ENCODE measurements around the gene EBPL. TPM values are rescaled to one million over a fixed set of nuclear protein-coding genes. Genes with fewer than 3 reads are reported as not detected.
A peak's percentile ranks its signal among the peaks of the same experiment; 100 is the strongest.

Gene EBPL
- total and polyA plus RNA-seq, 2 experiments from 2014 or later, result 75.1 to 104 TPM

DNA sequence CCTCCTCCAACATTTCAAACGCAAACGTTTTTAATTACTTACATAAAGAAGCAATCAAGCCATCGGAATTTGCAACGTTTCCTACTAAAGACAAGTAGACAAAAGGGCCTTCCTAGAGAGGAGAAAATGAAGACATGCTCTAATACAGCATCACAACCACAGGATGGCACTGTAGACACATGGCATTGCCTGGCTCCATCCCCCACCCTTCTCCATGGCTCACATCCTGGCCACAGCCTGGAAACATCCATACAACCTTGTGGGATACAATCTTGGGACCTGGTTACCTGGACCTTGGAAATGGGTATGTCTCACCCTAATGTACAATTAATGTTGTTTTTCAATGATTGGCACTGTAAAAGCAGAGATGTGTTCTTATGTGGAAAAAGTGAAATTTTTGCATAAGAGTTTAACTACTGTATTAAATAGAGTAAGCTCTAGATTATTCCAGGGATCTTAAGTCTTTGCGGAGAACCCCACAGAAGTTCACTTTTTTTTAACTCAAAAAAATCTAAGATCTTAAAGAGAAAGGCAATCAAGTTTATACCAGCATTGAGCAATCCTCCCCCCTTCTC, 21.5 kb downstream of the EBPL start:
- H3K4me3 ChIP-seq, result no peak overlapping the region
- H3K36me3 ChIP-seq, result peaks cover 8% of the 10 kb centered on the region
- TF ChIP-seq, protein P1, sequence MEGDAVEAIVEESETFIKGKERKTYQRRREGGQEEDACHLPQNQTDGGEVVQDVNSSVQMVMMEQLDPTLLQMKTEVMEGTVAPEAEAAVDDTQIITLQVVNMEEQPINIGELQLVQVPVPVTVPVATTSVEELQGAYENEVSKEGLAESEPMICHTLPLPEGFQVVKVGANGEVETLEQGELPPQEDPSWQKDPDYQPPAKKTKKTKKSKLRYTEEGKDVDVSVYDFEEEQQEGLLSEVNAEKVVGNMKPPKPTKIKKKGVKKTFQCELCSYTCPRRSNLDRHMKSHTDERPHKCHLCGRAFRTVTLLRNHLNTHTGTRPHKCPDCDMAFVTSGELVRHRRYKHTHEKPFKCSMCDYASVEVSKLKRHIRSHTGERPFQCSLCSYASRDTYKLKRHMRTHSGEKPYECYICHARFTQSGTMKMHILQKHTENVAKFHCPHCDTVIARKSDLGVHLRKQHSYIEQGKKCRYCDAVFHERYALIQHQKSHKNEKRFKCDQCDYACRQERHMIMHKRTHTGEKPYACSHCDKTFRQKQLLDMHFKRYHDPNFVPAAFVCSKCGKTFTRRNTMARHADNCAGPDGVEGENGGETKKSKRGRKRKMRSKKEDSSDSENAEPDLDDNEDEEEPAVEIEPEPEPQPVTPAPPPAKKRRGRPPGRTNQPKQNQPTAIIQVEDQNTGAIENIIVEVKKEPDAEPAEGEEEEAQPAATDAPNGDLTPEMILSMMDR (IDR thresholded peaks at IDR 0.05; ENCODE audit: low read depth, low read length), result peak; percentile 70
- no peaks in the 10 kb centered on the region for H3K9me3 ChIP-seq (ENCODE audit: low read depth)
- peak; percentile 60 to 75 for DNase-seq (ENCODE audit: low read depth in 1 of 2, low spot score in 1 of 2)
- H3K27me3 ChIP-seq, result no peaks in the 10 kb centered on the region
- no peaks in the 10 kb centered on the region for H3K4me1 ChIP-seq (ENCODE audit: low read depth)
- H3K27ac ChIP-seq, result no peak overlapping the region

DNA sequence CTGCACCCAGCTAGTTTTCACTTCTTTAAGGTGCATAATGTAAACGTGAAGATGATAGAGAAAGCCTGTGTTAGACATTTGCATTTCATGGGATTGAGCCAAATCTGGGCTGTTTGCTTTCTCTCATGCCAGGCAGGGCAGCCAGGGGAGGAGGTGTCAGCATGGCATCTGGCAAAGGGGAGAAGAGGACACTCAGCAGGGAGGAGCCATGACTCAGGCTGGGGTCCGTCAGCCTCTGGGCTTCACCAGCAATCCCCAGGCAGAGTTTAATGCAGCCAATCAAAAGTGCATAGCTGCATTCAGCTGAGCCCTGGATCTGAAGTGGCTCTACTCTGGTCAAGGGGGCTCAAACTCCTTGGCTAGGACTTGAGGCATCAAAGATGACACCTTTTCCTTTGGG, 23.5 kb downstream of the EBPL start:
- TF ChIP-seq, protein P1 (IDR thresholded peaks at IDR 0.05; ENCODE audit: low read depth, low read length), result no peak
- Histone ChIP-seq H3K4me1 (ENCODE audit: low read depth) (no peaks in the 10 kb centered on the region), H3K27me3 (no peaks in the 10 kb centered on the region)

DNA sequence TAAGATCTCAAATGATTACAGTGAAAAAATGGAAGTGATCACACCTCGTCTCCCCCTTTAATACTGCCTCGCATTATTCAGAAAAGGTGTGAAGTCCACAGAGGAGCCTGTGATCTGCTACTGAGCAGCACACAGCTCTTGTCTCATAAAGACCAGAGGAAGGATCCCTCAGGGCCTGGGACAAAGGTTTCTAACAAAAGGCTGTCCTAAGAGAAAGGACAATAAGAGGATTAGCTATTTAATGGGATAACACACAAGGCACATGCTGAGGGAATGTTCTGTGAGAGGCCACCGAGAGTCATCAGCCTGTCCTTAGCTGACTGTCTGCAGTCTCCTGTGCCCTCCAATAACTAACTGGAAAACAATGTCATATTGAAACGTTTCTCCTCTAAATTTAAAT, 26.7 kb downstream of the EBPL start:
- peaks cover 17% of the 10 kb centered on the region for H3K36me3 ChIP-seq
- no peak overlapping the region for H3K27ac ChIP-seq
- H3K27me3 ChIP-seq, result no peaks in the 10 kb centered on the region
- TF ChIP-seq, protein P1 (IDR thresholded peaks at IDR 0.05; ENCODE audit: low read depth, low read length), result no peak
- DNase-seq (ENCODE audit: low read depth in 1 of 2, low spot score in 1 of 2), result no peak
- H3K9me3 ChIP-seq (ENCODE audit: low read depth), result no peaks in the 10 kb centered on the region
- no peak overlapping the region for H3K4me3 ChIP-seq
- H3K4me1 ChIP-seq (ENCODE audit: low read depth), result no peaks in the 10 kb centered on the region

More for the DNA sequence above, 23.5 kb downstream of the EBPL start:
- Histone ChIP-seq H3K27ac (no peak overlapping the region), H3K4me3 (no peak overlapping the region), H3K36me3 (peaks cover 8% of the 10 kb centered on the region), H3K9me3 (ENCODE audit: low read depth) (no peaks in the 10 kb centered on the region)
- DNase-seq (ENCODE audit: low read depth in 1 of 2, low spot score in 1 of 2), result no peak

DNA sequence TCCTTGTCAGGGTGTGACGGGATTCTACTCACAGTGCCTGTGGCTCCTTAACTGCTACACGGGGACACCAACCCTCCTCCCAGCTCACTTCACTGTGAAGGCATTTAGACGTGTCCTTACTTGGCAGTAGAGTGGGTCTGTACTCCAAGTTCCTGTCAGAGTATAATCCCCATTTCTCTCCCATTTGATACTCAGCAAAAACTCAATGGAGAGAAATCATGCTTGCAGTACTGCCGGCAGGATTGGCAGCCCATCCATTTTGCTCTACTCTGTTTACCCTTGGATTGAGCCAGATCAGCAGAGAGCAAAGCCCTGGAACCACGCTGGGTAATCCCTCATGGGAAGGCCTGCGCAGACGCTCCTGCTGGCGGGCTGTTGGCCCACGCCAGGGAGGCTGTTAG, 34.0 kb downstream of the EBPL start:
- no peaks in the 10 kb centered on the region for H3K9me3 ChIP-seq (ENCODE audit: low read depth)
- H3K27ac ChIP-seq, result no peak overlapping the region
- TF ChIP-seq, protein P1 (IDR thresholded peaks at IDR 0.05; ENCODE audit: low read depth, low read length), result no peak
- no peaks in the 10 kb centered on the region for H3K4me1 ChIP-seq (ENCODE audit: low read depth)
- DNase-seq (ENCODE audit: low read depth in 1 of 2, low spot score in 1 of 2), result no peak
- H3K4me3 ChIP-seq, result no peak overlapping the region
- H3K27me3 ChIP-seq, result no peaks in the 10 kb centered on the region
- peaks cover 9% of the 10 kb centered on the region for H3K36me3 ChIP-seq

DNA sequence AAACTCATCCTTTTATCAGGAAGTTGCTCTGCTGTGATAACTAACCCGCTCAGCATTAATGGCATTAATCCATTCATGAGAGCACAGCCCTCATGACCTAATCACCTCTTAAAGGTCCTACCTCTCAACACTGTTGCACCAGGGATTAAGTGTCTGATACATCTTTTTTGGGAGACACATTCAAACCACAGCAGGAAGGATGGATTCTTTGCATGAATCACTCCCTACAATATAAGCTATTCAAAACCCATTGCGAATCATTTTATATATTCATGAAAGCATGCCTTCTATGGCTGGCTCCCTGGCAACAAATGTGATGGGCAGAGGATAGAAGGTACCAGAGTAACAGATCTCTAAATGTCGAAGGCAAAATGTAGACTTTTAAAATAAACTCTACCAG, 35.4 kb downstream of the EBPL start:
- no peaks in the 10 kb centered on the region for H3K27me3 ChIP-seq
- peaks cover 8% of the 10 kb centered on the region for H3K36me3 ChIP-seq
- TF ChIP-seq, protein P1 (IDR thresholded peaks at IDR 0.05; ENCODE audit: low read depth, low read length), result no peak
- no peaks in the 10 kb centered on the region for H3K9me3 ChIP-seq (ENCODE audit: low read depth)
- H3K4me3 ChIP-seq, result no peak overlapping the region
- no peak overlapping the region for H3K27ac ChIP-seq
- DNase-seq (ENCODE audit: low read depth in 1 of 2, low spot score in 1 of 2), result no peak
- no peaks in the 10 kb centered on the region for H3K4me1 ChIP-seq (ENCODE audit: low read depth)

Data from cardiac muscle cell (in vitro differentiated cells and primary cell).